Anterior cingulate cortex (tissue), 58 donors: ENCODE data around the gene TTC7B.

Source experiments
- DNase-seq, 58 donors: peaks; one replicate each; lab custom pipeline; 2025; lab: John Stamatoyannopoulos, UW

TTC7B gene

GRCh38 chr14:90630171-90630806 lies 185.9 kb downstream of the TTC7B start:
- DNase-seq: peak in 1 of 58 donors; percentile 19

GRCh38 chr14:90629471-90629870 lies 186.8 kb downstream of the TTC7B start:
- DNase-seq: no peak

- peak in 1 of 58 donors; percentile 34 for DNase-seq
Measured at GRCh38 chr14:90628825-90629224, 187.4 kb downstream of the TTC7B start.

- DNase-seq: no peak
Measured at GRCh38 chr14:90627478-90627877, 188.8 kb downstream of the TTC7B start.

- DNase-seq: no peak
Measured at GRCh38 chr14:90626550-90626949, 189.7 kb downstream of the TTC7B start.

GRCh38 chr14:90625445-90625844 lies 190.8 kb downstream of the TTC7B start:
- no peak for DNase-seq

- no peak for DNase-seq
Measured at GRCh38 chr14:90624732-90625400, 191.4 kb downstream of the TTC7B start.

- peak in 1 of 58 donors; percentile 36 for DNase-seq
Measured at GRCh38 chr14:90624227-90624626, 192.0 kb downstream of the TTC7B start.

GRCh38 chr14:90621201-90621600 lies 195.0 kb downstream of the TTC7B start:
- DNase-seq: no peak

GRCh38 chr14:90620568-90621077 lies 195.6 kb downstream of the TTC7B start:
- DNase-seq: peak in 2 of 58 donors; percentile 47 to 61

- no peak for DNase-seq
Measured at GRCh38 chr14:90619911-90620310, 196.3 kb downstream of the TTC7B start.

- no peak for DNase-seq
Measured at GRCh38 chr14:90617961-90618360, 198.3 kb downstream of the TTC7B start.

- DNase-seq: no peak
Measured at GRCh38 chr14:90616881-90617280, 199.3 kb downstream of the TTC7B start.

GRCh38 chr14:90616313-90616712 lies 199.9 kb downstream of the TTC7B start:
- DNase-seq: no peak

GRCh38 chr14:90615517-90616060 lies 200.6 kb downstream of the TTC7B start:
- DNase-seq: no peak

- peak in 2 of 58 donors; percentile 30 to 56 for DNase-seq
Measured at GRCh38 chr14:90614696-90615516, 201.3 kb downstream of the TTC7B start.

GRCh38 chr14:90613997-90614396 lies 202.2 kb downstream of the TTC7B start:
- DNase-seq: no peak

GRCh38 chr14:90613453-90613852 lies 202.8 kb downstream of the TTC7B start:
- DNase-seq: no peak

GRCh38 chr14:90612801-90613200 lies 203.4 kb downstream of the TTC7B start:
- DNase-seq: no peak

GRCh38 chr14:90611936-90612335 lies 204.3 kb downstream of the TTC7B start:
- no peak for DNase-seq

GRCh38 chr14:90611501-90611900 lies 204.7 kb downstream of the TTC7B start:
- DNase-seq: no peak
